ENCODE results near the gene ADARB2. TPM values are rescaled to one million over a fixed set of nuclear protein-coding genes. Genes with fewer than 3 reads are reported as not detected.

The ADARB2 gene
- total and polyA plus RNA-seq, 7 experiments from 2014 or later, result 0.05 to 13.6 (median 6.3) TPM; not detected in 3

DNA sequence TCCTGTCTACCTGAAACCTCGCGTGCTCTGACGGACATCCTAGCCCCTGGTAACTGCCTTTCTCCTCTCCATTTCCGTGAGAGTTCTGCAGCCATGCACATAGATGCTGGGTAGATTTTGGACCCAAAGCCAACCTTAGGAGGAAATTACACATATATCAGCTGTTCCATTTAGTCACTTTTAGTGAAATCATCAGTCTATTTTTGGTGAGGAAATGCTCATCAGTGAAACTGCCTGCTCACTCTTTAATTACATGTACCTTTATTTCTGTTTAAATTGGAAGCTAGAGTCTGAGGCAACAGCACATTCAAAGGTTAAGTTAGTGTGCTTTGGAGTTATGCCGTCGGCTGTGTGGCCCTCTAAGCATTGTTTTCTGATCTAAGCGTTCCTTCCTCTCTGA lies 449.8 kb downstream of the ADARB2 start:
- Histone ChIP-seq H3K27ac (ENCODE audit: low read depth, low read length) (no peak overlapping the region), H3K4me3 (ENCODE audit: low read length) (no peak overlapping the region), H3K36me3 (ENCODE audit: control insufficient read depth in 2 of 3, insufficient read depth in 3 of 3, low read length in 3 of 3) (no peaks in the 10 kb centered on the region), H3K4me1 (ENCODE audit: control insufficient read depth in 2 of 2, insufficient read depth in 2 of 2, low read length in 2 of 2) (peaks cover 0 to 6% of the 10 kb centered on the region in 2 donors), H3K9me3 (ENCODE audit: control insufficient read depth in 2 of 3, low read length in 3 of 3) (no peaks in the 10 kb centered on the region), H3K27me3 (ENCODE audit: control insufficient read depth in 2 of 2, insufficient read depth in 2 of 2, low read length in 2 of 2) (no peaks in the 10 kb centered on the region)
- Mint-ChIP-seq H3K4me1 (peaks cover 0 to 14% (median 1%) of the 10 kb centered on the region in 7 donors), H3K27ac (peak overlapping the region in 3 of 9 donors; percentile 20 to 79 (median 40)), H3K9me3 (no peaks in the 10 kb centered on the region), H3K36me3 (no peaks in the 10 kb centered on the region), H3K27me3 (peaks cover 0 to 11% (median 3%) of the 10 kb centered on the region in 5 donors), H3K4me3 (peak overlapping the region in 3 of 10 donors; percentile 44 to 70 (median 69))
- POLR2A ChIA-PET, result no interaction called here
- DNase-seq (no peak), ATAC-seq (no peak)
- intact Hi-C loops (cut with micrococcal nuclease), result loop anchor here in 1 of 2 donors (10.0 kb wide), 1 partner anchor 97 kb away; no protein-coding TSS in a partner anchor
- CTCF ChIA-PET, result interaction anchor here (0.5 kb wide), 1 partner anchor 9 kb away, joined by 3 read pairs; no protein-coding TSS in a partner anchor

GRCh38 chr10:1284076-1284475 lies 453.2 kb downstream of the ADARB2 start:
- H3K27ac Mint-ChIP-seq, result no peak overlapping the region
- peaks cover 0 to 13% (median 0%) of the 10 kb centered on the region in 7 donors for H3K4me1 Mint-ChIP-seq
- no peak for ATAC-seq
- POLR2A ChIA-PET, result no interaction called here
- no peaks in the 10 kb centered on the region for H3K36me3 Mint-ChIP-seq
- no peaks in the 10 kb centered on the region for H3K27me3 ChIP-seq (ENCODE audit: control insufficient read depth in 2 of 2, insufficient read depth in 2 of 2, low read length in 2 of 2)
- intact Hi-C loops (cut with micrococcal nuclease), result loop anchor here in 1 of 2 donors (10.0 kb wide), 1 partner anchor 101 kb away; no protein-coding TSS in a partner anchor
- H3K36me3 ChIP-seq (ENCODE audit: control insufficient read depth in 2 of 3, insufficient read depth in 3 of 3, low read length in 3 of 3), result no peaks in the 10 kb centered on the region
- no peak overlapping the region for H3K4me3 Mint-ChIP-seq
- no peaks in the 10 kb centered on the region for H3K9me3 Mint-ChIP-seq
- no peak overlapping the region for H3K27ac ChIP-seq (ENCODE audit: low read depth, low read length)
- no peaks in the 10 kb centered on the region for H3K9me3 ChIP-seq (ENCODE audit: control insufficient read depth in 2 of 3, low read length in 3 of 3)
- CTCF ChIA-PET, result no interaction called here
- peaks cover 3 to 15% (median 5%) of the 10 kb centered on the region in 5 donors for H3K27me3 Mint-ChIP-seq
- DNase-seq, result no peak
- H3K4me1 ChIP-seq (ENCODE audit: control insufficient read depth in 2 of 2, insufficient read depth in 2 of 2, low read length in 2 of 2), result peaks cover 0 to 6% of the 10 kb centered on the region in 2 donors
- H3K4me3 ChIP-seq (ENCODE audit: low read length), result no peak overlapping the region

GRCh38 chr10:1281405-1281782 lies 455.9 kb downstream of the ADARB2 start:
- intact Hi-C loops (cut with micrococcal nuclease), result loop anchor here in 1 of 2 donors (10.0 kb wide), 1 partner anchor 103 kb away; no protein-coding TSS in a partner anchor
- H3K4me3 ChIP-seq (ENCODE audit: low read length), result no peak overlapping the region
- ATAC-seq (no peak), DNase-seq (no peak)
- ChIA-PET POLR2A (no interaction called here), CTCF (no interaction called here)
- no peaks in the 10 kb centered on the region for H3K4me1 ChIP-seq (ENCODE audit: control insufficient read depth in 2 of 2, insufficient read depth in 2 of 2, low read length in 2 of 2)
- Mint-ChIP-seq H3K36me3 (no peaks in the 10 kb centered on the region), H3K9me3 (peaks cover 0 to 3% (median 0%) of the 10 kb centered on the region in 11 donors), H3K27me3 (peaks cover 3 to 29% (median 7%) of the 10 kb centered on the region in 5 donors), H3K4me3 (no peak overlapping the region), H3K4me1 (no peaks in the 10 kb centered on the region), H3K27ac (no peak overlapping the region)
- no peak overlapping the region for H3K27ac ChIP-seq (ENCODE audit: low read depth, low read length)
- H3K9me3 ChIP-seq (ENCODE audit: control insufficient read depth in 2 of 3, low read length in 3 of 3), result no peaks in the 10 kb centered on the region
- H3K36me3 ChIP-seq (ENCODE audit: control insufficient read depth in 2 of 3, insufficient read depth in 3 of 3, low read length in 3 of 3), result no peaks in the 10 kb centered on the region
- no peaks in the 10 kb centered on the region for H3K27me3 ChIP-seq (ENCODE audit: control insufficient read depth in 2 of 2, insufficient read depth in 2 of 2, low read length in 2 of 2)

DNA sequence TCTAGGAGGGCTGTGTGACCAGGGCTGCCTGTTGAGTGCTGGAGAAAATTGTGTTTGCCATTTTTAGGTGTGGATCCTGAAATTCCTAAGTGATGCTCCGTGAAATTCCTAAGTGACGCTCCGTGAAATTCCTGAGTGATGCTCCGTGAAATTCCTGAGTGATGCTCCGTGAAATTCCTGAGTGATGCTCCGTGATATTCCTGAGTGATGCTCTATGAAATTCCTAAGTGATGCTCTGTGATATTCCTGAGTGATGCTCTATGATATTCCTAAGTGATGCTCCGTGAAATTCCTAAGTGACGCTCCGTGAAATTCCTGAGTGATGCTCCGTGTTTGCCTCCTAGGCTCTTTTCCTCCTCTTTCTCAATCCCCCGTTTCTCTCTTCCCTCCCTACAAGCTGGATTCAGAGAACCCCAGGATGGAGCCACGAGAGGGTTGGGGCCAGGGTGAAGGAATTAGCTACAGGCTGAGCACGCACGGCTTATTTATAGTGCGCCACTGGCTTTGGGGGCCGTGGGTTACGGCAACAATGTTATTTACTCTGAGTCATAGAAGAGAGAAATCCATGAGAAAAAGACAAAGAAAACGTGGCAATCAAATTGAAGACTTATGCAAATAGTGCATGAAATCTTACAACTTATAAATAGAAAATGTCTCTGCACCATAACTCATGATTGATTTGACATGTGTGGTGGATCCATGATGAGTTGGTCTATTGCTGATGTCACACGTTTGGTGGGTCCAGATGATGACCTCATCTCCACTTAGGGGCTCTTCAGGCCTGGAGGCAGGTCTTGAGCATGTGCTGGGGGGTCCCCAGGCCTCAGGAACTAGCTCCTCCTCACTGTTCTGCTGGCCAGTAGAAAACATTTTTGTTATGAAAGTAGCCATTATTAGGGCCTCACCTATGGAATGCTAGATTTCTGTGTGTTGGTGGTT lies 456.6 kb downstream of the ADARB2 start:
- no peaks in the 10 kb centered on the region for H3K4me1 Mint-ChIP-seq
- H3K9me3 Mint-ChIP-seq, result peaks cover 0 to 3% (median 0%) of the 10 kb centered on the region in 11 donors
- ChIA-PET POLR2A (no interaction called here), CTCF (interaction anchor here (0.6 kb wide), 1 partner anchor 1821 kb away, joined by 6 read pairs; no protein-coding TSS in a partner anchor)
- ATAC-seq (no peak), DNase-seq (no peak)
- no peaks in the 10 kb centered on the region for H3K9me3 ChIP-seq (ENCODE audit: control insufficient read depth in 2 of 3, low read length in 3 of 3)
- H3K4me1 ChIP-seq (ENCODE audit: control insufficient read depth in 2 of 2, insufficient read depth in 2 of 2, low read length in 2 of 2), result no peaks in the 10 kb centered on the region
- no peak overlapping the region for H3K27ac ChIP-seq (ENCODE audit: low read depth, low read length)
- intact Hi-C loops (cut with micrococcal nuclease), result loop anchor here in 1 of 2 donors (10.0 kb wide), 1 partner anchor 104 kb away; no protein-coding TSS in a partner anchor
- H3K4me3 ChIP-seq (ENCODE audit: low read length), result no peak overlapping the region
- H3K36me3 Mint-ChIP-seq, result no peaks in the 10 kb centered on the region
- H3K27me3 Mint-ChIP-seq, result peaks cover 3 to 32% (median 7%) of the 10 kb centered on the region in 5 donors
- no peaks in the 10 kb centered on the region for H3K27me3 ChIP-seq (ENCODE audit: control insufficient read depth in 2 of 2, insufficient read depth in 2 of 2, low read length in 2 of 2)
- H3K36me3 ChIP-seq (ENCODE audit: control insufficient read depth in 2 of 3, insufficient read depth in 3 of 3, low read length in 3 of 3), result no peaks in the 10 kb centered on the region
- no peak overlapping the region for H3K4me3 Mint-ChIP-seq
- no peak overlapping the region for H3K27ac Mint-ChIP-seq

DNA sequence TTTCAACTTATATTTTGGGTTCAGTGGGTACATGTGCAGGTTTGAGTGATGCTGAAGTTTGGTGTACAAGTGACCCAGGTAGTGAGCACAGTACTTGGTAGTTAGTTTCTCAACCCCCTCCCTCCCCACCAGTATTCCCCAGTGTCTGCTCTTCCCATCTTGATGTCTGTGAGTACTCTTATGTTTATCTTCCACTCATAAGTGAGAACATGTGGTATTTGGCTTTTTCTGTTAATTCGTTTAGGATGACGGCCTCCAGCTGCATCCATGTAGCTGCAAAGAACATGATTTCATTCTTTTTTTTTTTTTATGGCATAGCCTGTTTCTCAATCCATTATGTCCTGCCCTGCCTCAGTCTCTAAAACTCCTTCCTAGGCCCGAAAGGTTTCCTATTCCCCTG lies 459.0 kb downstream of the ADARB2 start:
- ATAC-seq (no peak), DNase-seq (no peak)
- Histone ChIP-seq H3K27ac (ENCODE audit: low read depth, low read length) (no peak overlapping the region), H3K9me3 (ENCODE audit: control insufficient read depth in 2 of 3, low read length in 3 of 3) (no peaks in the 10 kb centered on the region), H3K4me3 (ENCODE audit: low read length) (no peak overlapping the region), H3K4me1 (ENCODE audit: control insufficient read depth in 2 of 2, insufficient read depth in 2 of 2, low read length in 2 of 2) (no peaks in the 10 kb centered on the region), H3K36me3 (ENCODE audit: control insufficient read depth in 2 of 3, insufficient read depth in 3 of 3, low read length in 3 of 3) (no peaks in the 10 kb centered on the region), H3K27me3 (ENCODE audit: control insufficient read depth in 2 of 2, insufficient read depth in 2 of 2, low read length in 2 of 2) (no peaks in the 10 kb centered on the region)
- CTCF ChIA-PET, result interaction anchor here (0.6 kb wide), 2 partner anchors 9 to 12 kb away, joined by 3 read pairs; no protein-coding TSS in a partner anchor
- intact Hi-C loops (cut with micrococcal nuclease), result no loop called here
- H3K36me3 Mint-ChIP-seq, result no peaks in the 10 kb centered on the region
- peaks cover 0 to 3% (median 0%) of the 10 kb centered on the region in 11 donors for H3K9me3 Mint-ChIP-seq
- POLR2A ChIA-PET, result no interaction called here
- H3K4me1 Mint-ChIP-seq, result no peaks in the 10 kb centered on the region
- no peak overlapping the region for H3K4me3 Mint-ChIP-seq
- peaks cover under 1 to 27% (median 5%) of the 10 kb centered on the region in 5 donors for H3K27me3 Mint-ChIP-seq
- H3K27ac Mint-ChIP-seq, result no peak overlapping the region

GRCh38 chr10:1274701-1275544 lies 462.4 kb downstream of the ADARB2 start:
- ATAC-seq (no peak), DNase-seq (no peak)
- Histone ChIP-seq H3K27me3 (ENCODE audit: control insufficient read depth in 2 of 2, insufficient read depth in 2 of 2, low read length in 2 of 2) (no peaks in the 10 kb centered on the region), H3K4me1 (ENCODE audit: control insufficient read depth in 2 of 2, insufficient read depth in 2 of 2, low read length in 2 of 2) (no peaks in the 10 kb centered on the region), H3K27ac (ENCODE audit: low read depth, low read length) (no peak overlapping the region), H3K9me3 (ENCODE audit: control insufficient read depth in 2 of 3, low read length in 3 of 3) (no peaks in the 10 kb centered on the region), H3K36me3 (ENCODE audit: control insufficient read depth in 2 of 3, insufficient read depth in 3 of 3, low read length in 3 of 3) (no peaks in the 10 kb centered on the region), H3K4me3 (ENCODE audit: low read length) (no peak overlapping the region)
- Mint-ChIP-seq H3K4me3 (no peak overlapping the region), H3K9me3 (peaks cover 0 to 3% (median 0%) of the 10 kb centered on the region in 11 donors), H3K27ac (no peak overlapping the region), H3K36me3 (no peaks in the 10 kb centered on the region), H3K27me3 (peaks cover 0 to 16% (median 6%) of the 10 kb centered on the region in 5 donors), H3K4me1 (no peaks in the 10 kb centered on the region)
- intact Hi-C loops (cut with micrococcal nuclease), result no loop called here
- ChIA-PET POLR2A (no interaction called here), CTCF (interaction anchor here (0.6 kb wide), 1 partner anchor 35 kb away, joined by 3 read pairs; no protein-coding TSS in a partner anchor)

All from naive thymus-derived CD4-positive, alpha-beta T cell (primary cell).